K562 treated with DMSO at 1 percent for 12 hours (cell line): ENCODE results near the gene SPRYD3. TPM values are rescaled to one million over a fixed set of nuclear protein-coding genes. Genes with fewer than 3 reads are reported as not detected.

ENCODE experiments used
- total RNA-seq: library from RNA; unstranded; fragments of 300-600 nt; gene quantifications from 2 replicates; pipeline ENCODE4 v1.2.3, GENCODE V29; 2022; ENCODE audit not compliant: insufficient read depth

The SPRYD3 gene
- total RNA-seq, result 19.2 and 25.3 TPM in 2 replicates

GRCh38 chr12:53079226-53080117 lies at the start of gene SPRYD3:
SPRYD3 (minus strand) TSS chr12:53079390; CDS start chr12:53079333, 57 bp downstream.

GRCh38 chr12:53102883-53103807 lies 24.0 kb upstream of the SPRYD3 start, which contains the start of gene SOAT2:
SOAT2 (plus strand) TSS chr12:53103486; CDS start chr12:53103578, 92 bp downstream.

GRCh38 chr12:53097564-53098353 lies 18.6 kb upstream of the SPRYD3 start, which contains the start of gene IGFBP6:
IGFBP6 (plus strand) TSS chr12:53097667; CDS start chr12:53097718, 51 bp downstream.

GRCh38 chr12:53049571-53050318 lies 29.4 kb downstream of the SPRYD3 start, which contains the start of gene TNS2:
TNS2 (plus strand) TSS chr12:53050065; CDS start chr12:53050186, 121 bp downstream.

Other genes starting within 250 kb of the SPRYD3 start
- not detected in 2 replicates for gene KRT79, start 245.1 kb downstream of the SPRYD3 start, total RNA-seq
- gene KRT78, start 230.4 kb downstream of the SPRYD3 start, total RNA-seq, result not detected in 2 replicates
- 398 and 473 TPM in 2 replicates for gene KRT8, start 174.3 kb downstream of the SPRYD3 start, total RNA-seq
- gene KRT18, start 130.3 kb downstream of the SPRYD3 start, total RNA-seq, result 337 and 355 TPM in 2 replicates
- gene EIF4B, start 72.9 kb downstream of the SPRYD3 start, total RNA-seq, result 167 and 294 TPM in 2 replicates
- gene TNS2, start 29.3 kb downstream of the SPRYD3 start, total RNA-seq, result 0.63 and 4.9 TPM in 2 replicates
- 1.1 TPM in 1 of 2 replicates, not detected in the other for gene IGFBP6, start 18.3 kb upstream of the SPRYD3 start, total RNA-seq
- gene SOAT2, start 24.1 kb upstream of the SPRYD3 start, total RNA-seq, result not detected in 2 replicates
- gene ZNF740, start 101.3 kb upstream of the SPRYD3 start, total RNA-seq, result 8.8 and 16.7 TPM in 2 replicates
- gene CSAD, start 101.5 kb upstream of the SPRYD3 start, total RNA-seq, result 9.3 and 23.4 TPM in 2 replicates
- 2.2 and 3.5 TPM in 2 replicates for gene ITGB7, start 127.9 kb upstream of the SPRYD3 start, total RNA-seq
- 4.3 and 7.8 TPM in 2 replicates for gene RARG, start 152.8 kb upstream of the SPRYD3 start, total RNA-seq
- gene ESPL1, start 188.9 kb upstream of the SPRYD3 start, total RNA-seq, result 17.5 and 36.3 TPM in 2 replicates
- 588 and 822 TPM in 2 replicates for gene PFDN5, start 216.2 kb upstream of the SPRYD3 start, total RNA-seq
- gene MYG1, start 220.3 kb upstream of the SPRYD3 start, total RNA-seq, result 7.5 and 15.2 TPM in 2 replicates
- gene AAAS, start 242.2 kb upstream of the SPRYD3 start, total RNA-seq, result 54.6 and 62.3 TPM in 2 replicates